CD8-positive, alpha-beta memory T cell (primary cell): ENCODE results near the gene KCNK4. TPM values are rescaled to one million over a fixed set of nuclear protein-coding genes. Genes with fewer than 3 reads are reported as not detected.

Experiments
- CTCF ChIA-PET: fragments of 350-600 bp; sonication (Branson Sonifier 250); formaldehyde crosslinking; loops from one replicate; lab custom pipeline; 2021; ENCODE audit warnings: antibody characterized with exemption; lab: Charles Lee
- POLR2A ChIA-PET: fragments of 350-600 bp; sonication (Branson Sonifier 250); formaldehyde crosslinking; loops from one replicate; lab custom pipeline; 2021; ENCODE audit warnings: antibody characterized with exemption; lab: Charles Lee
- DNase-seq, 5 donors: peaks; one replicate each; pipeline versions ENCODE4 v3.0.0 to v3.0.0-alpha.2; 2020 to 2022; ENCODE audit warnings: mixed read lengths in 1 of 5
- H3K27ac ChIP-seq: one replicate; pipeline ENCODE4 v1.7.0; 2013; ENCODE audit warnings: low read depth, mild to moderate bottlenecking, low read length, moderate library complexity
- H3K27me3 ChIP-seq: 2 replicates; pipeline ENCODE4 v1.7.0; 2013; ENCODE audit warnings: low read length, mild to moderate bottlenecking; ENCODE audit not compliant: insufficient read depth, poor library complexity, severe bottlenecking
- H3K36me3 ChIP-seq: 2 replicates; pipeline ENCODE4 v1.7.0; 2013; ENCODE audit warnings: mild to moderate bottlenecking, low read length, moderate library complexity; ENCODE audit not compliant: insufficient read depth
- H3K4me1 ChIP-seq: 2 replicates; pipeline ENCODE4 v1.7.0; 2013; ENCODE audit warnings: mild to moderate bottlenecking, low read length, moderate library complexity; ENCODE audit not compliant: insufficient read depth
- H3K4me3 ChIP-seq: 2 replicates; pipeline ENCODE4 v1.7.0; 2013; ENCODE audit warnings: mild to moderate bottlenecking, low read length
- H3K9me3 ChIP-seq: 2 replicates; pipeline ENCODE4 v1.7.0; 2013; ENCODE audit warnings: mild to moderate bottlenecking, low read length
- H3K27ac Mint-ChIP-seq, 8 donors: one replicate each; pipeline ENCODE4 v1.8.0; 2020 to 2021; ENCODE audit warnings: mixed read lengths in 8 of 8, mild to moderate bottlenecking in 6 of 8, inconsistent platforms in 3 of 8, moderate library complexity in 3 of 8
- H3K27me3 Mint-ChIP-seq, 2 donors: one replicate each; pipeline ENCODE4 v1.8.0; 2020 to 2021; ENCODE audit warnings: mixed read lengths in 2 of 2, mild to moderate bottlenecking in 1 of 2, moderate library complexity in 1 of 2
- H3K36me3 Mint-ChIP-seq, 3 donors: one replicate each; pipeline ENCODE4 v1.8.0; 2020 to 2021; ENCODE audit warnings: mixed read lengths in 3 of 3, inconsistent platforms in 1 of 3, mild to moderate bottlenecking in 1 of 3
- H3K4me1 Mint-ChIP-seq, 3 donors: one replicate each; pipeline ENCODE4 v1.8.0; 2020 to 2021; ENCODE audit warnings: mixed read lengths in 3 of 3, inconsistent platforms in 1 of 3, mild to moderate bottlenecking in 1 of 3
- H3K4me3 Mint-ChIP-seq, 7 donors: one replicate each; pipeline ENCODE4 v1.8.0; 2020 to 2021; ENCODE audit warnings: mixed read lengths in 7 of 7, mild to moderate bottlenecking in 6 of 7, moderate library complexity in 4 of 7, inconsistent platforms in 2 of 7
- H3K9me3 Mint-ChIP-seq, 5 donors: one replicate each; pipeline ENCODE4 v1.8.0; 2020 to 2022; ENCODE audit warnings: mixed read lengths in 5 of 5, mild to moderate bottlenecking in 3 of 5, moderate library complexity in 2 of 5, inconsistent platforms in 1 of 5
- polyA plus RNA-seq: library from polyadenylated mRNA; unstranded; fragments of 300-500 nt; fragmentation: Illumina TruSeq; gene quantifications from one replicate; pipeline ENCODE4 v1.2.3, GENCODE V29; 2021
- total RNA-seq, 2 experiments: library from RNA; stranded (reverse); gene quantifications; one replicate each; pipeline ENCODE4 v1.2.3, GENCODE V29; 2021

KCNK4 gene
- total RNA-seq (not detected), polyA plus RNA-seq (not detected)

DNA sequence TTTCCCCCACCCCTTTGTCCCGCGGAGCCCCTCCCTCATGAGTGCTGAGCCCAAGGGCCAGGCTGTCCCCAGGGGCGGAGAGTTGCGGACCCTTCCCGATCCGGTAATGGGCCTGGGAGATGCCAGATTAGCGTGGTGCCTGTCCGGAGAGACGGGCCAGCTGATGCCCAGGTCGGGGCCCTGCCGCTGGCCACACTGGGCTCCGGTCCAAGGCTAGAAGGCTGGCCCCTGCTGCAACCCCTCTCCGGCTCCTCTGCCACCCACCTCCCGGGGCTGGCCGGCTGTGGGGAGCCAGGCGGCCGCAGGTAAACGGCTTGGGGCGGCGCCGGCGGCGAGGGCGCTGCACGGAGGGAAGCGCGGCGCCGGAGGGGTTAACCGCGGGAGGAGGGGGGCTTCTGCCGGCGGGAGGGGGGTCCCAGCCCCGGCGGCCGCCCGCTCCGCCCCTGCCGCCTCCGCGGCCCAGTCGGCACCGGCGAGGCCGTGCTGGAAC is at the start of gene KCNK4:
KCNK4 (plus strand) TSS at position 41 of the 490 bp plus-strand sequence. CDS start 1,717 bp downstream, outside the sequence.
- no peaks in the 10 kb centered on the region for H3K36me3 Mint-ChIP-seq
- Histone ChIP-seq H3K27me3 (peaks cover 38% of the 10 kb centered on the region), H3K9me3 (no peaks in the 10 kb centered on the region), H3K4me1 (peaks cover 2% of the 10 kb centered on the region), H3K27ac (no peak within 1 kb of the TSS), H3K36me3 (no peaks in the 10 kb centered on the region), H3K4me3 (no peak within 1 kb of the TSS)
- peaks cover 0 to 2% (median 0%) of the 10 kb centered on the region in 5 donors for H3K9me3 Mint-ChIP-seq
- peaks cover 5 to 16% (median 9%) of the 10 kb centered on the region in 3 donors for H3K4me1 Mint-ChIP-seq
- ChIA-PET POLR2A (no interaction called here), CTCF (interaction anchor here (1.5 kb wide), 1 partner anchor 13 kb away, joined by 6 read pairs; no protein-coding TSS in a partner anchor)
- H3K4me3 Mint-ChIP-seq, result peak within 1 kb of the TSS in 6 of 7 donors; percentile 45 to 76 (median 68)
- no peak for DNase-seq
- peak within 1 kb of the TSS in 2 of 8 donors; percentile 29 to 36 for H3K27ac Mint-ChIP-seq
- peaks cover 36 to 42% of the 10 kb centered on the region in 2 donors for H3K27me3 Mint-ChIP-seq

DNA sequence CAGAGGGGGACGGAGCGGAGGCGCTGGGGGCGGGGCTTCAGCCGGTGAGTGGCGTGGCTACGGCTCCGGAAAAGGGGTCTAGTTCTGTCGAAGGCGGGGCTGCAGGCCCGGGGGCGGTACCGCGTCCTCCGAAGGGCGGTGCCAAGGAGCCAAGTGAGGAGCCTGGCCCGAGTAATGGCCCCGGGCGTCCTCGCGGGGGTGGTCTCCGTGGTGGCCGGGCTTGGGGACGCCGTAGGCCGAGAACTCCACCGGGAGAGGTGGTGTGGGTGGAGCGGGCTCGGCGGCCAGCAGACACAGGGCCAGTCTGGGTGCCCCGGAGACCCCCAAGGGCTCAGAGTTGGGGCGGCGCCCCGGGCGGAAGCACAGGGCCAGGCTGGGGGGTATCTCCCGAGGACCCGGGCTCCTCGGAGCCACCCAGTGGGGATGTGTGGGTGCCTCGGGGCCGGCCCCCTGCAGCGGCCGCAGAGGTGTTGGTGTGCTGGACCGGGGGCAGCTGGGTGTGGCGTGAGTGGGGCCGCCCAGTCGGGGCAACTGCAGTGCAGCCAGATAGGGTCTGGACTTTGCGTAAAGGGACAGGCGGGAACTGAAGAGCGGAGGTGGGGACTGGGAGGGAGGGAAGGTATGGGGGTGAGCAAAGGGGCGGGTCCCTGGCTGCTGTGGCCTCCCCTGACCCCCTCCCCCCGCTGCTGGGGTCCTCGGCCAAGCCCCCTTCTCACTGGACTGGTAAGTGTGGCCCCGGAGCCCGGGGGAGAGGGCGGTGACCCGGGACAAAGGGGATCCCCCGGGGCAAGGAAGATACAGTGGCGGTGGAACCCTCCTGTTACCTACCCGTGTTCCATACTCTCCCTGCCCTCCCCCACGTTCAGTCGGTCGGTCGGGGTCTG is 49.4 kb upstream of the KCNK4 start:
- Histone ChIP-seq H3K27me3 (no peaks in the 10 kb centered on the region), H3K27ac (peak overlapping the region; percentile 99), H3K4me3 (peak overlapping the region; percentile 76), H3K36me3 (no peaks in the 10 kb centered on the region), H3K4me1 (peaks cover 39% of the 10 kb centered on the region), H3K9me3 (no peaks in the 10 kb centered on the region)
- ChIA-PET POLR2A (interaction anchor here (0.6 to 2.5 kb wide), 15 partner anchors 8 to 946 kb away, joined by 3 to 35 read pairs (median 4); partner anchors contain the start of genes CATSPERZ, ESRRA, FERMT3 and NUDT22), CTCF (interaction anchor here (0.6 to 13.4 kb wide), 13 partner anchors 9 to 76 kb away, joined by 3 to 124 read pairs (median 5); partner anchors contain the start of genes CATSPERZ, FERMT3, NUDT22 and PLCB3)
- Mint-ChIP-seq H3K27ac (peak overlapping the region; percentile 99 to 100 (median 100)), H3K9me3 (no peaks in the 10 kb centered on the region), H3K27me3 (no peaks in the 10 kb centered on the region), H3K36me3 (peaks cover 0 to 39% (median 0%) of the 10 kb centered on the region in 3 donors), H3K4me3 (peak overlapping the region; percentile 87 to 97 (median 90)), H3K4me1 (peaks cover 23 to 67% (median 26%) of the 10 kb centered on the region in 3 donors)
- peak in 2 of 5 donors; percentile 99 to 100 for DNase-seq

- Histone ChIP-seq H3K4me3 (no peak overlapping the region), H3K36me3 (no peaks in the 10 kb centered on the region), H3K27me3 (no peaks in the 10 kb centered on the region), H3K4me1 (peaks cover 39% of the 10 kb centered on the region), H3K9me3 (no peaks in the 10 kb centered on the region), H3K27ac (no peak overlapping the region)
- Mint-ChIP-seq H3K27me3 (no peaks in the 10 kb centered on the region), H3K27ac (peak overlapping the region in 7 of 8 donors; percentile 29 to 93 (median 76)), H3K4me3 (peak overlapping the region; percentile 49 to 90 (median 87)), H3K9me3 (no peaks in the 10 kb centered on the region), H3K36me3 (peaks cover 0 to 26% (median 0%) of the 10 kb centered on the region in 3 donors), H3K4me1 (peaks cover 27 to 71% (median 30%) of the 10 kb centered on the region in 3 donors)
- no peak for DNase-seq
- ChIA-PET POLR2A (interaction anchor here (1.0 kb wide), 1 partner anchor 37 kb away, joined by 3 read pairs; no protein-coding TSS in a partner anchor), CTCF (interaction anchor here (1.5 to 13.4 kb wide), 5 partner anchors 9 to 61 kb away, joined by 5 to 124 read pairs (median 12); partner anchors contain the start of genes CATSPERZ and FERMT3)
Measured at GRCh38 chr11:64243236-64243854, 47.8 kb upstream of the KCNK4 start.

GRCh38 chr11:64244107-64244506 is 47.0 kb upstream of the KCNK4 start:
- H3K9me3 ChIP-seq, result no peaks in the 10 kb centered on the region
- H3K4me3 Mint-ChIP-seq, result peak overlapping the region in 6 of 7 donors; percentile 27 to 88 (median 72)
- no peaks in the 10 kb centered on the region for H3K9me3 Mint-ChIP-seq
- H3K36me3 Mint-ChIP-seq, result peaks cover 0 to 20% (median 0%) of the 10 kb centered on the region in 3 donors
- H3K4me1 ChIP-seq, result peaks cover 39% of the 10 kb centered on the region
- no peaks in the 10 kb centered on the region for H3K36me3 ChIP-seq
- no peaks in the 10 kb centered on the region for H3K27me3 ChIP-seq
- H3K27ac Mint-ChIP-seq, result peak overlapping the region in 5 of 8 donors; percentile 58 to 93 (median 79)
- ChIA-PET CTCF (interaction anchor here (1.5 to 13.4 kb wide), 5 partner anchors 8 to 60 kb away, joined by 5 to 124 read pairs (median 12); partner anchors contain the start of genes CATSPERZ and FERMT3), POLR2A (interaction anchor here (1.0 to 1.4 kb wide), 2 partner anchors 18 to 38 kb away, joined by 3 to 9 read pairs; partner anchors contain the start of gene NUDT22)
- peaks cover 27 to 65% (median 31%) of the 10 kb centered on the region in 3 donors for H3K4me1 Mint-ChIP-seq
- DNase-seq, result no peak
- no peaks in the 10 kb centered on the region for H3K27me3 Mint-ChIP-seq
- no peak overlapping the region for H3K27ac ChIP-seq
- no peak overlapping the region for H3K4me3 ChIP-seq

DNA sequence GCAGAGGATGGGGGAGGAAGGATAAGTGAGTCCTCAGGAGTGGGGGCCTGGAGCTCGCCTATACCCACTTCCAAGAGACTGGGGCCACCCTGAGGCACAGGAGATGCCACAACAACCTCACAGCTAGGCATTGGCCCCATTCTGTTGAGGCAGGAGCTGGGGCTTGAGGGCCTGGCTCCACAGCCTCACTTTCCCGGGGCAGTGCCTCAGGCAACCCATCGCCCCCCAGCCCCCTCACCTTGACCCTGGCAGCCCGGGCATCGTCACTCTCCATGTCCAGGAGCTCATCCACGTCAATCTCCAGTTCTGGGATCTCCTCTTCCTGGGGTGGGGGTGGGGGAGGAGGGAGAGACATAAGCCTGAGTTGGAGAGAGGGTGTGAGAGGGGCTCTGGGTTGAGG is 46.1 kb upstream of the KCNK4 start:
- H3K27ac Mint-ChIP-seq, result peak overlapping the region in 7 of 8 donors; percentile 45 to 99 (median 89)
- Histone ChIP-seq H3K4me3 (peak overlapping the region; percentile 66), H3K36me3 (no peaks in the 10 kb centered on the region), H3K9me3 (no peaks in the 10 kb centered on the region), H3K27me3 (no peaks in the 10 kb centered on the region), H3K27ac (peak overlapping the region; percentile 67), H3K4me1 (peaks cover 36% of the 10 kb centered on the region)
- no peaks in the 10 kb centered on the region for H3K27me3 Mint-ChIP-seq
- H3K36me3 Mint-ChIP-seq, result peaks cover 0 to 20% (median 0%) of the 10 kb centered on the region in 3 donors
- peaks cover 28 to 62% (median 28%) of the 10 kb centered on the region in 3 donors for H3K4me1 Mint-ChIP-seq
- H3K4me3 Mint-ChIP-seq, result peak overlapping the region in 6 of 7 donors; percentile 83 to 94 (median 87)
- DNase-seq, result no peak
- ChIA-PET CTCF (interaction anchor here (1.0 to 13.4 kb wide), 5 partner anchors 13 to 58 kb away, joined by 3 to 124 read pairs (median 62); partner anchors contain the start of genes CATSPERZ, ESRRA, FERMT3 and NUDT22), POLR2A (interaction anchor here (0.6 to 4.3 kb wide), 9 partner anchors 12 to 1572 kb away, joined by 5 to 44 read pairs (median 9); partner anchors contain the start of genes DNAJC4, ESRRA, FERMT3 and NUDT22)
- no peaks in the 10 kb centered on the region for H3K9me3 Mint-ChIP-seq

DNA sequence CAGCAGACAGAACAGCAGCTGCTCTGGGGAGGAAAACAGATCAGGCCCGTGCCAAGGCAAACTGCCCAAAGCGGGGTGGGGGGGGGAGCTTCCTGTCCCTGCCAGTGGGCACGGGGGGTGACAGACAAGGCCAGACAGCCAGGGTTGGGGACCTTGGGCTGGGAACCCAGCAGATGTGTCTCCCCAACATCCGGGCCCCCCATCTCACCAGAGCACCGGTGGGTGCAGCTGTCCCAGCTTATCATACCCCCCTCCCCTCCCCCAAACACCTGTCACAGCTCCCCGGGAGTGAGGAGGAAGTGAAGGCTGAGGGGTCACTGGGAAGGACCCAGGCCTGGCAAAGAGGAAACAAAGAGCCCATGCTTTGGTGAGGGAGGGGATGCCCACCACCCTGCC is 45.7 kb upstream of the KCNK4 start:
- Mint-ChIP-seq H3K9me3 (no peaks in the 10 kb centered on the region), H3K36me3 (peaks cover 0 to 20% (median 0%) of the 10 kb centered on the region in 3 donors)

More for the DNA sequence above, 45.7 kb upstream of the KCNK4 start:
- H3K4me3 Mint-ChIP-seq, result peak overlapping the region; percentile 83 to 94 (median 86)
- H3K27ac Mint-ChIP-seq, result peak overlapping the region; percentile 79 to 99 (median 88)
- Histone ChIP-seq H3K27me3 (no peaks in the 10 kb centered on the region), H3K27ac (peak overlapping the region; percentile 67), H3K4me1 (peaks cover 33% of the 10 kb centered on the region), H3K9me3 (no peaks in the 10 kb centered on the region), H3K4me3 (peak overlapping the region; percentile 66), H3K36me3 (no peaks in the 10 kb centered on the region)
- H3K4me1 Mint-ChIP-seq, result peaks cover 24 to 59% (median 26%) of the 10 kb centered on the region in 3 donors
- CTCF ChIA-PET, result interaction anchor here (1.0 to 13.4 kb wide), 7 partner anchors 8 to 58 kb away, joined by 3 to 124 read pairs (median 6); partner anchors contain the start of genes CATSPERZ, ESRRA, FERMT3 and NUDT22
- peak in 4 of 5 donors; percentile 56 to 84 (median 64) for DNase-seq
- POLR2A ChIA-PET, result interaction anchor here (0.9 to 4.3 kb wide), 9 partner anchors 11 to 72 kb away, joined by 5 to 44 read pairs (median 9); partner anchors contain the start of genes DNAJC4, ESRRA, FERMT3 and NUDT22
- no peaks in the 10 kb centered on the region for H3K27me3 Mint-ChIP-seq
